Liver (tissue), 3 donors: ENCODE data around the gene RADIL.

Source experiments
- ATF3 ChIP-seq: IDR thresholded peaks from 2 replicates; pipeline ENCODE4 v1.6.1; 2016; ENCODE audit warnings: antibody characterized with exemption
- EGR1 ChIP-seq, 2 donors: IDR thresholded peaks; 2 replicates each; pipeline ENCODE4 v1.6.1; 2016 to 2018; ENCODE audit warnings: antibody characterized with exemption in 2 of 2, low read depth in 2 of 2
- FOXA1 ChIP-seq: IDR thresholded peaks from 2 replicates; pipeline ENCODE4 v1.6.1; 2016; ENCODE audit warnings: antibody characterized with exemption
- JUND ChIP-seq, 2 donors: IDR thresholded peaks; 2 replicates each; pipeline ENCODE4 v1.6.1; 2016; ENCODE audit warnings: antibody characterized with exemption in 2 of 2
- MAX ChIP-seq: IDR thresholded peaks from 2 replicates; pipeline ENCODE4 v1.6.1; 2016; ENCODE audit warnings: antibody characterized with exemption
- RAD21 ChIP-seq, 2 donors: IDR thresholded peaks; 2 replicates each; pipeline ENCODE4 v1.6.1; 2016; ENCODE audit warnings: antibody characterized with exemption in 2 of 2, mild to moderate bottlenecking in 2 of 2
- RXRA ChIP-seq, 2 donors: IDR thresholded peaks; 2 replicates each; pipeline ENCODE4 v1.6.1; 2017 to 2018; ENCODE audit warnings: antibody characterized with exemption in 2 of 2, mild to moderate bottlenecking in 1 of 2
- SP1 ChIP-seq: IDR thresholded peaks from 2 replicates; pipeline ENCODE4 v1.6.1; 2018; ENCODE audit warnings: antibody characterized with exemption, mild to moderate bottlenecking
- TAF1 ChIP-seq: conservative IDR thresholded peaks from 2 replicates; pipeline ENCODE4 v1.6.1; 2016; ENCODE audit warnings: antibody characterized with exemption, mild to moderate bottlenecking
- ZBTB33 ChIP-seq: IDR thresholded peaks from 2 replicates; pipeline ENCODE4 v1.6.1; 2016; ENCODE audit warnings: antibody characterized with exemption
- TF ChIP-seq, protein P1 (sequence below): IDR thresholded peaks from 2 replicates; pipeline ENCODE4 v1.6.1; 2016; ENCODE audit warnings: antibody characterized with exemption, mild to moderate bottlenecking
- TF ChIP-seq, protein P2 (sequence below): fragments of 150-350 bp; IDR thresholded peaks from 2 replicates; pipeline ENCODE4 v1.5.1; 2017; ENCODE audit warnings: improper control_type of control experiment, low read depth, low read length; ENCODE audit not compliant: missing input control
- donor health status: healthy.
- donor health status: healthy.

- TF ChIP-seq, protein P1, sequence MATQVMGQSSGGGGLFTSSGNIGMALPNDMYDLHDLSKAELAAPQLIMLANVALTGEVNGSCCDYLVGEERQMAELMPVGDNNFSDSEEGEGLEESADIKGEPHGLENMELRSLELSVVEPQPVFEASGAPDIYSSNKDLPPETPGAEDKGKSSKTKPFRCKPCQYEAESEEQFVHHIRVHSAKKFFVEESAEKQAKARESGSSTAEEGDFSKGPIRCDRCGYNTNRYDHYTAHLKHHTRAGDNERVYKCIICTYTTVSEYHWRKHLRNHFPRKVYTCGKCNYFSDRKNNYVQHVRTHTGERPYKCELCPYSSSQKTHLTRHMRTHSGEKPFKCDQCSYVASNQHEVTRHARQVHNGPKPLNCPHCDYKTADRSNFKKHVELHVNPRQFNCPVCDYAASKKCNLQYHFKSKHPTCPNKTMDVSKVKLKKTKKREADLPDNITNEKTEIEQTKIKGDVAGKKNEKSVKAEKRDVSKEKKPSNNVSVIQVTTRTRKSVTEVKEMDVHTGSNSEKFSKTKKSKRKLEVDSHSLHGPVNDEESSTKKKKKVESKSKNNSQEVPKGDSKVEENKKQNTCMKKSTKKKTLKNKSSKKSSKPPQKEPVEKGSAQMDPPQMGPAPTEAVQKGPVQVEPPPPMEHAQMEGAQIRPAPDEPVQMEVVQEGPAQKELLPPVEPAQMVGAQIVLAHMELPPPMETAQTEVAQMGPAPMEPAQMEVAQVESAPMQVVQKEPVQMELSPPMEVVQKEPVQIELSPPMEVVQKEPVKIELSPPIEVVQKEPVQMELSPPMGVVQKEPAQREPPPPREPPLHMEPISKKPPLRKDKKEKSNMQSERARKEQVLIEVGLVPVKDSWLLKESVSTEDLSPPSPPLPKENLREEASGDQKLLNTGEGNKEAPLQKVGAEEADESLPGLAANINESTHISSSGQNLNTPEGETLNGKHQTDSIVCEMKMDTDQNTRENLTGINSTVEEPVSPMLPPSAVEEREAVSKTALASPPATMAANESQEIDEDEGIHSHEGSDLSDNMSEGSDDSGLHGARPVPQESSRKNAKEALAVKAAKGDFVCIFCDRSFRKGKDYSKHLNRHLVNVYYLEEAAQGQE, result no peak
- TF ChIP-seq MAX (no peak), ATF3 (no peak), RAD21 (IDR thresholded peaks at IDR 0.05) (no peak), RXRA (IDR thresholded peaks at IDR 0.05) (no peak), SP1 (no peak), FOXA1 (no peak), JUND (IDR thresholded peaks at IDR 0.05) (no peak), ZBTB33 (no peak), EGR1 (IDR thresholded peaks at IDR 0.05; ENCODE audit: low read depth in 2 of 2) (no peak), TAF1 (no peak)
- TF ChIP-seq, protein P2, sequence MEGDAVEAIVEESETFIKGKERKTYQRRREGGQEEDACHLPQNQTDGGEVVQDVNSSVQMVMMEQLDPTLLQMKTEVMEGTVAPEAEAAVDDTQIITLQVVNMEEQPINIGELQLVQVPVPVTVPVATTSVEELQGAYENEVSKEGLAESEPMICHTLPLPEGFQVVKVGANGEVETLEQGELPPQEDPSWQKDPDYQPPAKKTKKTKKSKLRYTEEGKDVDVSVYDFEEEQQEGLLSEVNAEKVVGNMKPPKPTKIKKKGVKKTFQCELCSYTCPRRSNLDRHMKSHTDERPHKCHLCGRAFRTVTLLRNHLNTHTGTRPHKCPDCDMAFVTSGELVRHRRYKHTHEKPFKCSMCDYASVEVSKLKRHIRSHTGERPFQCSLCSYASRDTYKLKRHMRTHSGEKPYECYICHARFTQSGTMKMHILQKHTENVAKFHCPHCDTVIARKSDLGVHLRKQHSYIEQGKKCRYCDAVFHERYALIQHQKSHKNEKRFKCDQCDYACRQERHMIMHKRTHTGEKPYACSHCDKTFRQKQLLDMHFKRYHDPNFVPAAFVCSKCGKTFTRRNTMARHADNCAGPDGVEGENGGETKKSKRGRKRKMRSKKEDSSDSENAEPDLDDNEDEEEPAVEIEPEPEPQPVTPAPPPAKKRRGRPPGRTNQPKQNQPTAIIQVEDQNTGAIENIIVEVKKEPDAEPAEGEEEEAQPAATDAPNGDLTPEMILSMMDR, result no peak
Measured at GRCh38 chr7:4838626-4839334, 44.7 kb downstream of the RADIL start.
